Measurements from ENCODE around the gene LRRC43.

The LRRC43 gene
- total RNA-seq = 0.09 to 0.68 (median 0.21) reads per million in 4 experiments

- no peak for DNase-seq
Observed at GRCh38 chr12:122182887-122183587, at the start of gene LRRC43. TSS of gene LRRC43 (plus strand) at chr12:122183123. CDS start at chr12:122183145, 22 bp downstream.

GRCh38 chr12:122133192-122133950 is 49.6 kb upstream of the LRRC43 start:
- no peak for DNase-seq

GRCh38 chr12:122135437-122136031 is 47.4 kb upstream of the LRRC43 start:
- no peak for DNase-seq

GRCh38 chr12:122137229-122137628 is 45.7 kb upstream of the LRRC43 start:
- no peak for DNase-seq

- no peak for DNase-seq
Observed at GRCh38 chr12:122137681-122138080, 45.2 kb upstream of the LRRC43 start.

GRCh38 chr12:122138181-122138580 is 44.7 kb upstream of the LRRC43 start:
- DNase-seq = no peak

- DNase-seq = no peak
Observed at GRCh38 chr12:122138616-122139015, 44.3 kb upstream of the LRRC43 start.

- DNase-seq = no peak
Observed at GRCh38 chr12:122139266-122139665, 43.7 kb upstream of the LRRC43 start.

- no peak for DNase-seq
Observed at GRCh38 chr12:122139941-122140340, 43.0 kb upstream of the LRRC43 start.

- DNase-seq = no peak
Observed at GRCh38 chr12:122140467-122141257, 42.3 kb upstream of the LRRC43 start.

GRCh38 chr12:122141911-122142725 is 40.8 kb upstream of the LRRC43 start:
- DNase-seq = no peak

GRCh38 chr12:122142857-122143256 is 40.1 kb upstream of the LRRC43 start:
- no peak for DNase-seq

GRCh38 chr12:122144885-122145284 is 38.0 kb upstream of the LRRC43 start:
- no peak for DNase-seq

GRCh38 chr12:122145505-122146330 is 37.2 kb upstream of the LRRC43 start:
- DNase-seq = no peak

- no peak for DNase-seq
Observed at GRCh38 chr12:122147514-122148290, 35.2 kb upstream of the LRRC43 start.

- no peak for DNase-seq
Observed at GRCh38 chr12:122148657-122149056, 34.3 kb upstream of the LRRC43 start.

GRCh38 chr12:122150127-122150681 is 32.7 kb upstream of the LRRC43 start:
- DNase-seq = no peak

GRCh38 chr12:122152754-122153153 is 30.2 kb upstream of the LRRC43 start:
- DNase-seq = no peak

- DNase-seq = no peak
Observed at GRCh38 chr12:122155705-122156104, 27.2 kb upstream of the LRRC43 start.

- no peak for DNase-seq
Observed at GRCh38 chr12:122158700-122159285, 24.1 kb upstream of the LRRC43 start.
